Type B pancreatic cell (in vitro differentiated cells): ENCODE data around the gene HSBP1. TPM values are rescaled to one million over a fixed set of nuclear protein-coding genes. Genes with fewer than 3 reads are reported as not detected.

ENCODE experiments used
- total RNA-seq: library from RNA; stranded (reverse); gene quantifications from 2 replicates; pipeline ENCODE4 v1.2.1, GENCODE V29; 2021; ENCODE audit warnings: low replicate concordance

The HSBP1 gene
- total RNA-seq, 1 donor from 2014 or later = 226 TPM

Other genes starting within 250 kb of the HSBP1 start
- 6.4 and 7.1 TPM in 2 replicates for gene MLYCD, start 91.1 kb downstream of the HSBP1 start, total RNA-seq
- 4.0 and 15.5 TPM in 2 replicates for gene OSGIN1, start 145.3 kb downstream of the HSBP1 start, total RNA-seq
- gene NECAB2, start 160.3 kb downstream of the HSBP1 start, total RNA-seq = 1.5 and 6.5 TPM in 2 replicates
- not detected in 2 replicates for gene SLC38A8, start 234.8 kb downstream of the HSBP1 start, total RNA-seq